Liver (tissue), 9 donors: ENCODE results near the gene TJP2. TPM values are rescaled to one million over a fixed set of nuclear protein-coding genes. Genes with fewer than 3 reads are reported as not detected.

Source experiments
- DNase-seq: peaks from one replicate; pipeline ENCODE4 v3.0.0-alpha.2; 2017; ENCODE audit warnings: low spot score
- H3K27ac ChIP-seq, 2 donors: one replicate each; pipeline ENCODE4 v1.7.0; 2013; ENCODE audit warnings: inconsistent platforms in 2 of 2, low read length in 2 of 2, control low read depth in 1 of 2, low read depth in 1 of 2, mild to moderate bottlenecking in 1 of 2
- H3K27me3 ChIP-seq, 4 donors: one replicate each; pipeline versions ENCODE4 v1.6.1 to v1.7.0; 2013; ENCODE audit warnings: low read length in 3 of 4, inconsistent platforms in 1 of 4, mild to moderate bottlenecking in 1 of 4, moderate library complexity in 1 of 4; ENCODE audit not compliant: control insufficient read depth in 4 of 4, insufficient read depth in 4 of 4
- H3K36me3 ChIP-seq, 4 donors: one replicate each; pipeline versions ENCODE4 v1.6.1 to v1.7.0; 2013; ENCODE audit warnings: low read length in 3 of 4, mild to moderate bottlenecking in 3 of 4, low read depth in 1 of 4, moderate library complexity in 1 of 4; ENCODE audit not compliant: control insufficient read depth in 4 of 4, insufficient read depth in 3 of 4
- H3K4me1 ChIP-seq, 4 donors: one replicate each; pipeline versions ENCODE4 v1.6.1 to v1.7.0; 2013; ENCODE audit warnings: low read length in 3 of 4, mild to moderate bottlenecking in 3 of 4, moderate library complexity in 1 of 4; ENCODE audit not compliant: control insufficient read depth in 4 of 4, insufficient read depth in 4 of 4
- H3K4me3 ChIP-seq, 3 donors: one replicate each; pipeline versions ENCODE4 v1.6.1 to v1.7.0; 2013; ENCODE audit warnings: low read length in 3 of 3, control low read depth in 1 of 3, low read depth in 1 of 3, mild to moderate bottlenecking in 1 of 3
- H3K9ac ChIP-seq, 2 donors: one replicate each; pipeline ENCODE4 v1.7.0; 2013; ENCODE audit warnings: low read length in 2 of 2, mild to moderate bottlenecking in 2 of 2, moderate library complexity in 2 of 2, control low read depth in 1 of 2, low read depth in 1 of 2
- H3K9me3 ChIP-seq, 4 donors: one replicate each; pipeline versions ENCODE4 v1.6.1 to v1.7.0; 2013; ENCODE audit warnings: low read length in 3 of 4; ENCODE audit not compliant: control insufficient read depth in 4 of 4
- ATF3 ChIP-seq: IDR thresholded peaks from 2 replicates; pipeline ENCODE4 v1.6.1; 2016; ENCODE audit warnings: antibody characterized with exemption
- CTCF ChIP-seq: fragments of 150-350 bp; IDR thresholded peaks from 2 replicates; pipeline ENCODE4 v1.5.1; 2017; ENCODE audit warnings: improper control_type of control experiment, low read depth, low read length; ENCODE audit not compliant: missing input control
- EGR1 ChIP-seq, 2 donors: IDR thresholded peaks; 2 replicates each; pipeline ENCODE4 v1.6.1; 2016 to 2018; ENCODE audit warnings: antibody characterized with exemption in 2 of 2, low read depth in 2 of 2
- FOXA1 ChIP-seq: IDR thresholded peaks from 2 replicates; pipeline ENCODE4 v1.6.1; 2016; ENCODE audit warnings: antibody characterized with exemption
- FOXA2 ChIP-seq: IDR thresholded peaks from 2 replicates; pipeline ENCODE4 v1.6.1; 2016; ENCODE audit warnings: antibody characterized with exemption
- GABPA ChIP-seq, 2 donors: IDR thresholded peaks in 1 of 2; conservative IDR thresholded peaks in 1 of 2; 2 replicates each; pipeline ENCODE4 v1.6.1; 2016; ENCODE audit warnings: antibody characterized with exemption in 2 of 2, mild to moderate bottlenecking in 1 of 2, moderate library complexity in 1 of 2
- HNF4A ChIP-seq, 2 donors: conservative IDR thresholded peaks; 2 replicates each; pipeline ENCODE4 v1.6.1; 2016; ENCODE audit warnings: antibody characterized with exemption in 2 of 2, mild to moderate bottlenecking in 2 of 2
- HNF4G ChIP-seq: IDR thresholded peaks from 2 replicates; pipeline ENCODE4 v1.6.1; 2016; ENCODE audit warnings: antibody characterized with exemption
- JUND ChIP-seq, 2 donors: IDR thresholded peaks; 2 replicates each; pipeline ENCODE4 v1.6.1; 2016; ENCODE audit warnings: antibody characterized with exemption in 2 of 2
- MAX ChIP-seq: IDR thresholded peaks from 2 replicates; pipeline ENCODE4 v1.6.1; 2016; ENCODE audit warnings: antibody characterized with exemption
- NR2F2 ChIP-seq: IDR thresholded peaks from 2 replicates; pipeline ENCODE4 v1.6.1; 2016; ENCODE audit warnings: antibody characterized with exemption
- RAD21 ChIP-seq, 2 donors: IDR thresholded peaks; 2 replicates each; pipeline ENCODE4 v1.6.1; 2016; ENCODE audit warnings: antibody characterized with exemption in 2 of 2, mild to moderate bottlenecking in 2 of 2
- REST ChIP-seq: IDR thresholded peaks from 2 replicates; pipeline ENCODE4 v1.6.1; 2016; ENCODE audit warnings: antibody characterized with exemption, mild to moderate bottlenecking
- RXRA ChIP-seq, 2 donors: IDR thresholded peaks; 2 replicates each; pipeline ENCODE4 v1.6.1; 2017 to 2018; ENCODE audit warnings: antibody characterized with exemption in 2 of 2, mild to moderate bottlenecking in 1 of 2
- SP1 ChIP-seq: IDR thresholded peaks from 2 replicates; pipeline ENCODE4 v1.6.1; 2018; ENCODE audit warnings: antibody characterized with exemption, mild to moderate bottlenecking
- TAF1 ChIP-seq: conservative IDR thresholded peaks from 2 replicates; pipeline ENCODE4 v1.6.1; 2016; ENCODE audit warnings: antibody characterized with exemption, mild to moderate bottlenecking
- YY1 ChIP-seq: IDR thresholded peaks from 2 replicates; pipeline ENCODE4 v1.6.1; 2016; ENCODE audit warnings: antibody characterized with exemption, mild to moderate bottlenecking
- ZBTB33 ChIP-seq: IDR thresholded peaks from 2 replicates; pipeline ENCODE4 v1.6.1; 2016; ENCODE audit warnings: antibody characterized with exemption
- WGBS: extraction: QIAGEN DNeasy Blood & Tissue Kit; methylation state at CpG from one replicate; pipeline ENCODE4 v1.1.7; 2013; 5-methylcytosine and 5-hydroxymethylcytosine counted together
- polyA plus RNA-seq, 2 donors: library from polyadenylated mRNA; stranded (reverse) in 1 of 2; unstranded in 1 of 2; fragments of 200-250 nt in 1 of 2; fragments of >200 nt in 1 of 2; fragmentation: Nextera tagmentation in 1 of 2; extraction: Ambion mirVana in 1 of 2; gene quantifications; one replicate each; pipeline versions ENCODE4 v1.2.1 to v1.2.3, GENCODE V29; 2013 to 2015
- total RNA-seq, 2 donors: library from RNA; depleted of rRNA; stranded (reverse); fragments of >200 nt; gene quantifications; one replicate each; pipeline ENCODE4 v1.2.3, GENCODE V29; 2014
- donor health status: healthy.
- donor health status: healthy.
- donor health status: healthy.
- donor health status: healthy.
- donor health status: healthy.

Gene TJP2
- total and polyA plus RNA-seq, 4 donors = 23.2 to 74.0 (median 32.6) TPM

GRCh38 chr9:69151506-69151905 is 22.6 kb upstream of the TJP2 start (continued):
- TF ChIP-seq FOXA2 = no peak
- TF ChIP-seq RXRA (IDR thresholded peaks at IDR 0.05) = no peak
- no peak for TF ChIP-seq NR2F2
- no peak for TF ChIP-seq MAX
- TF ChIP-seq JUND (IDR thresholded peaks at IDR 0.05) = no peak
- no peak for TF ChIP-seq SP1
- TF ChIP-seq RAD21 (IDR thresholded peaks at IDR 0.05) = no peak
- TF ChIP-seq HNF4A (conservative IDR thresholded peaks at IDR 0.05) = no peak

GRCh38 chr9:69153707-69154521 is 20.2 kb upstream of the TJP2 start:
- Histone ChIP-seq H3K27ac (peak overlapping the region; percentile 25 to 33), H3K4me1 (peaks cover 4 to 47% (median 42%) of the 10 kb centered on the region in 4 donors), H3K27me3 (no peaks in the 10 kb centered on the region), H3K9me3 (no peaks in the 10 kb centered on the region), H3K36me3 (no peaks in the 10 kb centered on the region), H3K9ac (no peak overlapping the region), H3K4me3 (no peak overlapping the region)
- peak; percentile 3 to 47 for TF ChIP-seq RAD21 (IDR thresholded peaks at IDR 0.05)
- TF ChIP-seq ZBTB33 = no peak
- TF ChIP-seq HNF4G = peak; percentile 78
- TF ChIP-seq TAF1 = no peak
- peak; percentile 78 to 83 for TF ChIP-seq HNF4A (conservative IDR thresholded peaks at IDR 0.05)
- no peak for TF ChIP-seq MAX
- TF ChIP-seq GABPA (IDR thresholded peaks at IDR 0.05 in 1 of 2, conservative IDR thresholded peaks at IDR 0.05 in 1 of 2) = no peak
- peak; percentile 8 to 63 for TF ChIP-seq JUND (IDR thresholded peaks at IDR 0.05)
- no peak for TF ChIP-seq CTCF
- no peak for TF ChIP-seq ATF3
- peak; percentile 56 for TF ChIP-seq SP1
- TF ChIP-seq NR2F2 = no peak
- peak; percentile 13 for TF ChIP-seq FOXA1
- TF ChIP-seq YY1 = peak; percentile 37
- TF ChIP-seq EGR1 (IDR thresholded peaks at IDR 0.05; ENCODE audit: low read depth in 2 of 2) = peak; percentile 84 to 95
- peak; percentile 63 for TF ChIP-seq FOXA2
- TF ChIP-seq RXRA (IDR thresholded peaks at IDR 0.05) = peak; percentile 46 to 68
- no peak for TF ChIP-seq REST
- WGBS = 40% methylated on average over 9 of the region's 9 CpGs
- DNase-seq = no peak
